HL-60 (cell line): ENCODE data around the gene LEKR1.

Experiments used
- DNase-seq, 2 experiments: peaks; one replicate each; pipeline ENCODE4 v3.0.0-alpha.2; 2010 to 2020; ENCODE audit warnings: low read depth in 1 of 2, low spot score in 1 of 2
- H3K27ac ChIP-seq: fragments of 250-450 bp; sonication (Bioruptor Pico); replicated peaks from 2 replicates; pipeline ENCODE4 v1.5.1; 2020; ENCODE audit warnings: mild to moderate bottlenecking, moderate library complexity
- H3K27me3 ChIP-seq: fragments of 250-450 bp; sonication (Bioruptor Pico); 2 replicates; pipeline ENCODE4 v1.5.1; 2021; ENCODE audit warnings: mild to moderate bottlenecking, moderate library complexity; ENCODE audit not compliant: insufficient read depth, poor library complexity, severe bottlenecking
- H3K4me3 ChIP-seq: replicated peaks from 2 replicates; pipeline ENCODE4 v1.5.1; 2011; ENCODE audit warnings: mild to moderate bottlenecking, control low read depth, low read length; ENCODE audit not compliant: insufficient read depth
- GABPA ChIP-seq: IDR thresholded peaks from 2 replicates; pipeline ENCODE4 v1.6.1; 2012; ENCODE audit warnings: low read depth
- POLR2AphosphoS5 ChIP-seq: IDR thresholded peaks from 2 replicates; pipeline ENCODE4 v1.6.1; 2012; ENCODE audit warnings: low read depth
- REST ChIP-seq: IDR thresholded peaks from 2 replicates; pipeline ENCODE4 v1.6.1; 2012; ENCODE audit warnings: low read depth; ENCODE audit not compliant: insufficient replicate concordance
- SPI1 ChIP-seq: IDR thresholded peaks from 2 replicates; pipeline ENCODE4 v1.6.1; 2012; ENCODE audit warnings: low read depth, mild to moderate bottlenecking, borderline replicate concordance
- TF ChIP-seq, protein P1 (sequence below): IDR thresholded peaks from one replicate; pipeline ENCODE4 v1.5.1; 2011; ENCODE audit warnings: low read length, control low read depth, inconsistent platforms; ENCODE audit not compliant: insufficient read depth

Gene LEKR1

GRCh38 chr3:157086775-157087174 is 260.6 kb downstream of the LEKR1 start:
- Histone ChIP-seq H3K4me3 (no peak overlapping the region), H3K27me3 (no peaks in the 10 kb centered on the region), H3K27ac (no peak overlapping the region)
- no peak for DNase-seq
- TF ChIP-seq GABPA (no peak), POLR2AphosphoS5 (no peak), REST (no peak), SPI1 (no peak)
- TF ChIP-seq, protein P1, sequence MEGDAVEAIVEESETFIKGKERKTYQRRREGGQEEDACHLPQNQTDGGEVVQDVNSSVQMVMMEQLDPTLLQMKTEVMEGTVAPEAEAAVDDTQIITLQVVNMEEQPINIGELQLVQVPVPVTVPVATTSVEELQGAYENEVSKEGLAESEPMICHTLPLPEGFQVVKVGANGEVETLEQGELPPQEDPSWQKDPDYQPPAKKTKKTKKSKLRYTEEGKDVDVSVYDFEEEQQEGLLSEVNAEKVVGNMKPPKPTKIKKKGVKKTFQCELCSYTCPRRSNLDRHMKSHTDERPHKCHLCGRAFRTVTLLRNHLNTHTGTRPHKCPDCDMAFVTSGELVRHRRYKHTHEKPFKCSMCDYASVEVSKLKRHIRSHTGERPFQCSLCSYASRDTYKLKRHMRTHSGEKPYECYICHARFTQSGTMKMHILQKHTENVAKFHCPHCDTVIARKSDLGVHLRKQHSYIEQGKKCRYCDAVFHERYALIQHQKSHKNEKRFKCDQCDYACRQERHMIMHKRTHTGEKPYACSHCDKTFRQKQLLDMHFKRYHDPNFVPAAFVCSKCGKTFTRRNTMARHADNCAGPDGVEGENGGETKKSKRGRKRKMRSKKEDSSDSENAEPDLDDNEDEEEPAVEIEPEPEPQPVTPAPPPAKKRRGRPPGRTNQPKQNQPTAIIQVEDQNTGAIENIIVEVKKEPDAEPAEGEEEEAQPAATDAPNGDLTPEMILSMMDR, result no peak

DNA sequence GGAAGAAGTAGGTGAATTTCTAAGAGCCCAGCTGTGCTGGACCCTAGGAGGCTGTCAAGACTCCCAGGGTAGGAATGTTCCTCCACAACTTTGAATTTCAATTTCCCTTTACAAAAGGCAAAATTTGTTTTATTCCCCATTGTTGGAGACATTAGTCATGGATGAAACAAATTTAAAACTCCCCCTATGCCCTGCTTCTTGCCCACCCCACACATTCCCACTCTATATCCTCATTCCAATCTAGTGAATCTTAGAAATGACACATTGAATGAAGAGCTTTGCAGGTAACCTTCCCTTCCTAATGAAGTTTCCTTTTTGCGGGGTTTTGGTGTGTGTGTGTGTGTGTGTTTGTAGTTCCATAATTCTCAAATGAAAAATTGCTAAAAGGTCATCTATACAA is 261.2 kb downstream of the LEKR1 start:
- TF ChIP-seq REST (no peak), SPI1 (no peak), GABPA (no peak)
- Histone ChIP-seq H3K27ac (no peak overlapping the region), H3K4me3 (no peak overlapping the region), H3K27me3 (no peaks in the 10 kb centered on the region)
- no peak for DNase-seq

DNA sequence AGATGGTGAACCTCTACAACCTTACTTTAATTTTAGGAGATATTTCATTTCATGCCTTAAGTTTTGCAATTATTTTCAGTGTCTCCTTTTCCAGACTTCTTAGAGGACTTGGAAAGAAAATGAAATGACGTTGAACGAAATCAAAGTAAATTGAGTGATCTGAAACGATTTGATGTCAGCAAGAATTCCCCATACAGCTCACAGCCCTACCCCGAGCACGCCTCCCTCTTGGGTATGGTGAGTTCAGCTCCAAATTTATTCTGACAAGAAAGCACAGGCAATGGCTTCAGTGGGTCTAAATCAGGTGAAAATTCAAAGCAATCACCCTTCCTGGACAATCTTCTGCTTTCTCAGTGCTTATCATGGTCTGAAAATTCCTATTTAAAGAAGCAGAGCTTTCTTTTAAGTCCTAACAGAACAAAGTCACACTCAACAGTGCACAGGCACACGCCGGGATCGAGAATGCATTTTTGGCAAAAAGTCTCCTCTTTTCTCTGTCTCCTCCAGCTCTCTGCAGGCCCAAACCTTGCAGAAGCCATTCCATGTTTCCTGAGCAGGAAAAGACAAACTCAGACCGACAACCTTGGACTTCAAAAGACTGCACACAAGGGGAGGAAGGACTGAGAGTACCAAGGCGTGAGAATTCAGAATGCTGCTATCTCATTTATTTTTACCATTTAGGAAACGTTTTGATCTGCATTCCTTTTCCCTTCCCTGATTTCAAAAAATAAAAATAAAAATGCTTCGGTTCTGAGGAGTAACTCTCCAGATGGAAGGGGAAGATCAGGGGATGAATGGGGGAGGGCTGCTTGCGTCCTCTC is 261.8 kb downstream of the LEKR1 start:
- TF ChIP-seq GABPA, result no peak
- TF ChIP-seq, protein P1, result no peak
- no peaks in the 10 kb centered on the region for H3K27me3 ChIP-seq
- no peak for DNase-seq
- peak overlapping the region; percentile 76 for H3K27ac ChIP-seq
- peak overlapping the region; percentile 70 for H3K4me3 ChIP-seq

DNA sequence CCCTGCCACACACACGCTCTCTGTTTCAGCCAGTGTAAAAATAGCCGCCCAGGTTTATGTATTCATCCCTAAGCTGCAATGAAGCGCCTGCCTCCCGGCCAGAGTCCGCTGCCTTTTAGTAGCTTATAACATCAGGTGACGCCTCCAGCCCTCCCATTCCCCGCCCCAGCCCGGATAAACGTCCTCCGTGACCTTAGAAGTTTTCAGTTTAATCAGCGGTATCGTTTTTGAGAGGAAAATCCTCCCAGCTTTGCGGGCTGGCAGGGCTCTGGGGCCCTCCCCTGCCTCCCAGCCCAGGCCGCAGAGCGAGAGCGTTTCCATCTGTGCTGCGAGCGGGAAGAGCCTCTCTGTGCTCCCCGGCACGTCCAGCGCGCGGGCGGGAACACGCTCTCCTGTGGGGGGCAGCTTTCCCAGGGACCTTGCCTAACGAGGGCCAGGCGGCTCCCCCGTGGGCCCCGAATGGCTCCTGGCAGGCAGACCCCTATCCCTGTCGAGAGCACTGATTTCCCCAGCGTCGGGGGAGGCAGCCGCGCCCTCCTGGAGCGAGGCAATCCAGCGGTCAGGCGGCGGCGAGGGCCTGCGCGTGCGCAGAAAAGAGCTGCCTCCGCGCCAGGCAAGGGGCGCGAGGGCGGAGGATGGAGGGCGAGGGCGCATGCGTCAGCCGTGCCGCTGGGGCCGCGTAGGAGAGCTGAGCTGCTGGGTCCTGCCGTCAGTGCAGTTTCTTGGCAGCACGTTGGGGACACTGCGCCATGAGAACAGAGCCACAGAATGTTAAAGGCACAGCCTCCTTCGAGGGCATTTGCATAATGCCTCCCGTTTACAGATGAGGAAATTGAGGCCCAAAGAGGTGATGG is 262.7 kb downstream of the LEKR1 start:
- TF ChIP-seq POLR2AphosphoS5 (peak; percentile 79; the same call in 1 of the 2 replicates), REST (peak; percentile 11), GABPA (no peak)
- DNase-seq, result peak; percentile 72 to 92
- H3K27ac ChIP-seq, result peak overlapping the region; percentile 76
- H3K4me3 ChIP-seq, result peak overlapping the region; percentile 70
- no peaks in the 10 kb centered on the region for H3K27me3 ChIP-seq
